HG03469 (cell line): Measurements from ENCODE around the gene ATP6V0D1.

Source experiments
- ATAC-seq: cut with Tn5 transposase; IDR thresholded peaks from one replicate; pipeline ENCODE4 v1.9.1; 2021; ENCODE audit warnings: mild to moderate bottlenecking, moderate library complexity, moderate number of reproducible peaks; ENCODE audit not compliant: unreplicated experiment

ATP6V0D1 gene

DNA sequence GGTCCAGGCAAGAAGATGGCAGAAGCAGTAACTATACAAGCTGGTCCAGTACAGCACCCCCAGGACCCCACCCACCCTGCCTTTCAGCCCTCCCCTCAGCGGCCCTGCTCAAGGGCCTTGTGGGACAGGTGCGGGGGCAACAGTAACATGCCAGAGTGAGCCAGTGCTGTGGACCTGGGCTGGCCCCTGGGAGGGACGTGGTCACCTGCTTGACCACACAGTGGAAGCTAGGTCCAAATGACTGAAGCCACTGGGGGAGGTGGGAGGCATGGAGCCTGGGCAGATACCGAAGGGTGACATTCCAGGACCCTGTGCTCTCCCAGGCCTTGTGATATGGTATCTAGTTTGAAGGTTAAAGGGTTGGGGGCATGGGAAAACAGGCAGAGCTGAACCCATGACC is 17.3 kb downstream of the ATP6V0D1 start:
- no peak for ATAC-seq

DNA sequence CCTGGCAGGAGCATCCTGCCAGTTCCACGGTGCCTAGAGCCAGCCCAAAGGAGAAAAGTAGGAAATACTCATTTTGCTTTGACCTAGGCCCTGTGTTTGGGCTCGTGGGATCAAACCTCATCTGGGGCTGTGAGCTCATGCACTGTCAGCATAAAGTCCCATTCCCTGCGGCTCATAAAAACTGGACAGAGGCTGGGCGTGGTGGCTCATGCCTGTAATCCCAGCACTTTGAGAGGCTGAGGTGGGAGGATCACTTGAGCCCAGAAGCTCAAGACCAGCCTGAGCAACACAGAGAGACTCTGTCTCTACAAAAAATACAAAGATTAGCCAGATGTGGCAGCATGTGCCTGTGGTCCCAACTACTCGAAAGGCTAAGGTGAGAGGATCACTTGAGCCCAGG is 17.9 kb downstream of the ATP6V0D1 start:
- no peak for ATAC-seq

DNA sequence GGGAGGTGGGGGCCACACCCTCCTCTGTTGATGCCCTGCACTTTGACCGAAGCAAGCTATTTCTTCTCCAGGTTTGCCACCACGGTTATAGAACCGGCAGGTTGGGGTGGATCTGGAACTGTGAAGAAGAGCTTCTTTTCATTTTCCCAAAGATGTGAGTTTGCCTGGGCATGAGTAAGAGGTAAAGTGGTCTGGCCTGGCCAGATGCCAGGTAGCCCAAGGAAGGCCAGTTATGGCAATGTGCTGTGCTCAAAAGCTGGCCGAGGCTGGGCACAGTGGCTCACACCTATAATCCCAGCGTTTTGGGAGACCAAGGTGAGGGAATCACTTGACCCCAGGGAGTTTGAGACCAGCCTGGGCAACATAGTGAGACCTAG is 18.7 kb downstream of the ATP6V0D1 start:
- no peak for ATAC-seq

DNA sequence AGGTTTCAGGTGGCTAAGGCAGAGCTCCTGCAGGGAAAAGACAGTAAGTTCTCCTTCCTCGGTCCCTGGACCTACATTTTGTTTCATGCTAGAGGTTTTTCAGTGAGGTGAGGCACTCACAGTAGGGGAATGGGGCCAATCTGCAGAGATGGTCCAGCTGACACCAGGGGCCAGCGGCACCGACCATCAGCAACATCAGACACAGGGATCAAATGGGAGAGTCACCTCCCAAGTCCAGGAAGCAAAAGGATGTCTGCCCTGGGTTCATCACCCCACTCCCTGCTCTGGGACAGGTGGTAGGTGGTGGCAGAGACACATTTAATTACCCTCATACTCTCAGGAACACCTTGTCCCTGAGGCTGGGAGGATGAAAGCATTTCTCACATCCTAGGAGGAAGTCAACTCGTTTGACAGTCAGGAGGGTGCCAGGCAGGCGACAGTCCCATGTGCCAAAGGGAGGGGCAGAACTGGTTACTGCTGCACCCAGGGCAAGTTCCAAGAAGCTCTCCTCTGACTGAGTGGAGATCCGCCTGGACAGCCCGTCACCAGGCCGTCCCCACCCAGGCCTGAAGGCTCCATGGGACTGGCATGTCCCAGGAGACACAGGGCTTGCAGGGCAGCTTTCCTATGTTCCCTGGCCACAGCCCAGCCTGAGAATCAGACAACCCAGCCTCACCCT is 19.2 kb downstream of the ATP6V0D1 start:
- no peak for ATAC-seq

- no peak for ATAC-seq
Measured at GRCh38 chr16:67460961-67461360, 20.0 kb downstream of the ATP6V0D1 start.

GRCh38 chr16:67460168-67460567 is 20.8 kb downstream of the ATP6V0D1 start:
- no peak for ATAC-seq

DNA sequence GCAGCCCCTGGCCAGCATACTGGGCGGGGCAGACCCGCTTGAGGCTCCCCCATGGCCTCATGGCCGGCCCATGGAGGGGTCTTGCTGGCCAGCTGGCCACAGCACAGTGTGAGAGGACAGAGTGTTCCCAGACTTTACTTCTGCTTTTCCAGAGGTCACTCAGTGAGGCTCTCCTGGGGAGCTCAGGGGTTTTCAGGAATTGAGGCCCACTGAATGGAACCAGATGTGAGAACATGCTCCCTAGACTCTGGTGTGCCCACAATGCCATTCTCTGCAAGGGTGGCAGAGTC is 21.2 kb downstream of the ATP6V0D1 start:
- no peak for ATAC-seq

DNA sequence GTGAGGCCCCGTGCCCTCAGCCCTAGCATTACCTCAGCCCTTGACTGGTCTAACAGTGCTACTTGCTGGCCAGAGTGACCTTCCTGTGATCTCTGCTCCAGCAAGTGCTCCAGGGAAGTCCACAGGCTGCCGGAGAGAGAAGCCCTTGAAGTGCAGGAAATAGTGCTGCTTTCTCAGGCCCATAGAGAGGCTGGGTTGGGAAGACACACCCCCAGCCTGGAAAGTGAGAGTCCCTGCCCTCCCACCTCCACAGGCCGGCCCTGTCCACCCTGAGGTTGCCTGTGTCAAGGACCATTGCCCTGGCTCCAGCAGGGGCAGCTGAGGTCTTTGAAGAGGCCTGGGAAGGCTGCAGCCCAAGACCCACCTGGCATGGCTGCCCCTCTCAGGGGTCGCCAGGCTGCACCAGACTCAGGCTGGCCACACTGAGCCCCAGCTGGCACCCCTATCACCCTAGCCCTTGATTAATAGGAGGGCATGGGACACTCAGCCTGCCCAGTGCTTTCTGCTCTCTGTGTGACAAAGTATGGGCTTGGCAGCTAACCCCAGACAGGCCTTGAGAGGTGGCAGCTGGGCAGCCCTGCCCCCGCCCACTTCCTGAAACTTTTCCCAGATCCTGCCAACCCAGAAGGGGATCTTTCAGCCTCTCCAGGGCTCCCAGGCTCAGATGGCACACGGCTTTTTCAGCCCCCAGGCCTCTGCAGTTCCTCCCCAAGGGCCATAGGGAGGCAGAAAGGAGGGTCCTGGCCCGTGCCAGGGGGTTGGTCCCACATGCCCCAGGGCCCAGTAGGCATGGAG is 21.7 kb downstream of the ATP6V0D1 start:
- ATAC-seq: no peak

DNA sequence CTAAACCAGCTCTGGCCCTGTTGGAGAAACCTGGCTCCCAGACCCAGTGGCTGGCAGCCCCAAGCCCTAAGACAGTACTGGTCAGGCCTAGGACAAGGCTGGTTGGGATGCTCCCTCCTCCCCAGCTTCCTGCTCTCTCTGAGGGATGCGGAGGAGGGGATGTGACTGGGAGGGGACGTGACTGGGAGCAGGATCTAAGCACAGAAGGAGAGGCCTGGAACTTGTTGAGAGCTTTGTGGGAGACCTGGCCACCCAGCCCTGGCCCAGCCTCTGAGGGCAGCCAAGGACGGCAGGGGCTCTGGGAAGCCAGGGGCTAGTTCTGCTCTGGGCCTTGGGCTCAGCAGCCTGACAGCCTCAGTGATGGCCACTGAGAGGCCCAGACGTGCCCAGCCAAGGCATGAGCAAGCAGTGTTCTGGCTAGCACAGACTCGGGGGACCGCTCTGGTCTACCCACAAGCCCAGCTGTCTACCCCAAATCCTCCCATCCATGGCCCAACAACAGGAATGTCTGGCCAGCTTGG is 22.8 kb downstream of the ATP6V0D1 start:
- no peak for ATAC-seq

- no peak for ATAC-seq
Measured at GRCh38 chr16:67457611-67458010, 23.3 kb downstream of the ATP6V0D1 start.

GRCh38 chr16:67456391-67457081 is 24.4 kb downstream of the ATP6V0D1 start:
- no peak for ATAC-seq

DNA sequence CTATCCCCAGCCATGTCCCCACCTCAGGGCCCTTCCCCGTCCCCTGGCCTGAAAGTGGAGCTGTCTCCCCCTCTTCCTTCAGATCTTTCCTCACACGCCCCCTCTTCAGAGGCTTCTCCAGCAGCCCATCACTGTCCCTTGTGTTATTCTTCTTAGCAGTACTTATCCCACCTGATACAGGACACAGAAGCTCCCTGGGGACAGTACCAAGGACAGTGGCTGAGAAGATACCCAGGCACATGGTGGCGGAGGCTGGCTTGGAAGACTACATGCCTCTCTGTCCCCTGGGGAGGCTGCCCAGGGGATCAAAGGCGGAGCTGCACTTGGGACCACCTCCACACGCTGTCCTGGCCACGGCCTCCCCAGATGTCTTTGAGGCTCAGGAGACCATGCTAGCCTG is 26.1 kb downstream of the ATP6V0D1 start:
- ATAC-seq: no peak

- ATAC-seq: no peak
Measured at GRCh38 chr16:67454104-67454503, 26.9 kb downstream of the ATP6V0D1 start.

DNA sequence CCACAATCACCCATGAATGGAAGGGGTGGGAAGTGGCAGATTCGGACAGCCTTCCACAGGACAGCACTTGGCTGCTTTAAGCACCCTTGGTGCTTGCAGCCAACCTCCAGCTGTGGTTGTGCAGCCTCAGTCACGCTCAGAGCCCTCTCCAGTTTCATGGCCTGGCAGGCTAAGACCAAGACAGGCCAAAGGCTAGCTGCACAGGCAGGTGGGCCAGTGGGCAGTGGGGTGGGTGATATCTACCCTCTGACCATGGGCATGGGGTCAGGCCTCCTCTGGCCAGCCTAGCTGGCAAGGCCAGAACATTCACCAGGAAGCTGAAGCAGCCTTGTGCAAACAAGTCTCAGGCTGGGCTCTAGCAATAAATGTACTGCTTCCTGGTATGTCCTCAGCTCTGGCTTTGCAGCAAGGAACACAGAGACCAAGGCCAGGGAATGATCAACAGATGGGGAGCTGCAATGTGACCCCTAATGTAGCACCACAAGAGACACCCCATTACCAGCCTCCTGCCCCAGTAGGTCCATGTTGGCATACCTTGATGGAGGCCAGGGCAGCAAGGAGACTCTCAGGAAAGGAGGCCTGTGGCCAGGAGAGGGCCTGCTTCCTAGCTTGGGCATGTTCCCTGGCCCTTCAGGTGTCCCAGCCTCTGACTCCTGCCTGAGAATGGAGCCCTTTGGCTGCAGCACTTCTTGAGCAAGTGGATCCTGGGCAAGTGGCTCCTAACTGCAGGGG is 29.1 kb downstream of the ATP6V0D1 start:
- no peak for ATAC-seq

DNA sequence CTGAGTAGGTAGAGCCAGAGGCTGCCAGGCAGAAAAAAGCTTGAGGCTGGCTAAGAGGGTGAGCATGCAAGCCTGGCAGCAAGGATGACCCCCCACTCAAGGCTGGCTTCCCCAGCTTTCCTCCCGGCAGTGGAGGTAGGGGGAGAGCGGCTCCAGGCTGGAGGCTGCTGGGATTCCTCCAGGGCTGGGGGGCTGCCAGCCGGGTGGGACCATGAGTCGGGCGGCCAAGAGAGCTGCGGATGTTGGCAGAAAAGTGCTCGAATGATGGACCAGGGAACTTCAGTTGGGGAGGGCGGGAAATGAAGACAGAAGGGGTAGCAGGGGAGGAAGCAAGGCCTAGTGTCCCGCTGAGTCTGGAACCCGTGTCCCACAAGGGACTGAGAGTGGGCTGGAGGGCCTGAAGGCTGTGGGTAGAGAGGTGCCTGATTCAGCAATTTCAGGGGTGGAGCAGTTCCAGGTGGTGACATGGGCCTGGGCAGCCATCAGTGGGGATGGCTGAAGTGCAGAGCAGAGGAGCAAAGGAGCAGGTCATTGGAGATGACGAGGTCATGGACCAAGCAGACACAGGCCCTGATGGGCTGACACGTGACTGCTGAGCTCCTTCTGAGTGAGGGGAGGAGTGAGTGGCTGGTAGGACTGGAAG is 29.8 kb downstream of the ATP6V0D1 start:
- ATAC-seq: no peak

DNA sequence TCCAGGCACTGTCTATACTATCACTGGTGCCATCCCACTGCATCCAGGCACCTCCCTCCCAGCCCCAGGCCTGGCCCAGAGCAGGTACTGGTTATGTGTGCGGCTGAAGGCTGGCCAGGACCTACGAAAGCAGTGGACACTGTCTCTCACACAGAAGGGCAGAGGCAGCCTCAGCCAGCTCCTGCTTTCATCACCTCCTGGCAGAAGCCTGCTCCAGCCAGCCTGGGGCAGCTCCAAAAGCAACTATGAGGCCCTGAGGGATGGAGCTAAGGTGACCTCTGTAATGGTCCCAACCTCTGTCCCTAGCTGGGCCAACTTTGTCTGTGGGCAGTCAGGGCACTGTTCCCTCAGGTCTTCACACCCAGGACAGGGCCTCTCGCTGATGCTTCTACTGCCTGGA is 31.2 kb downstream of the ATP6V0D1 start:
- ATAC-seq: no peak

DNA sequence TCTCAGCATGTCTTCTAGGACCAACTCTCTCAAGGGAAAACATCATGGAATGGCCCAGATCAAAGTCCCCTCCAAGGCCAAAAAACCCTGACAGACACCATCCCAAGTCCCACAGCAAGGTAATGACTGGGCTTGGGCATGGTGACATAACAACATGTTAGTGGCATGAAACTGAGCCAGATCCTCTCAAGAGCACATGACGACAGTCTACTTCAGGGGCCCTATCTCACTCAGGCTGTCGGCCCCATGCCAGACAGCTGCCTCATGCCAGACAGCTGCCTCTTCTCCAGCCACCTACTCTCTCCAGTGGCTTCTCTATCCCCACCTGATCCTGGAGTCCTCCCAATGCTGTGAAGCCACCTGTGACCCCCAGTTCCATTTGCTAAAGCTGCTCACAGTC is 31.6 kb downstream of the ATP6V0D1 start:
- ATAC-seq: no peak

DNA sequence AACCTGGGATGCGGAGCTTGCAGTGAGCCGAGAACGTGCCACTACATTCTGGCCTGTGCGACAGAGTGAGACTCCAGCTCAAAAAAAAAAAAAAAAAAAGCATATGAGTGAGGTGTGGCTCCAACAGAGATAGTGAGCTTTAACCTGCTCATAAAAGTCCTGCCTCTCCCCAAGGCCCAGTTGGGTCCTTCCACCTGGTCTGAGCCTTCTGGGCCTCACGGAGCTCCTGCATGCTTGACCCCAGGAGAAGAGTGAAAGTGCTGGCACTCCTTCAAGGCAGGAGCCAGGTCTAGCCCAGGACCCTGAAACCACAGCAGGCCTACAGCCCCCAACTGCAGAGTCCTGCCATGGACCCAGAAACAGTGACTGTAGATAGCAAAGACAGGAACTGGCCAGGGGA is 32.4 kb downstream of the ATP6V0D1 start:
- ATAC-seq: no peak

GRCh38 chr16:67447508-67448076 is 33.4 kb downstream of the ATP6V0D1 start:
- ATAC-seq: no peak

GRCh38 chr16:67446968-67447507 is 33.9 kb downstream of the ATP6V0D1 start:
- ATAC-seq: no peak
